ENCODE measurements around the gene SSR2. TPM values are rescaled to one million over a fixed set of nuclear protein-coding genes. Genes with fewer than 3 reads are reported as not detected.
"Not testable (repeated sequence)": the region's sequence is repeated elsewhere in the genome, so short reads cannot be mapped to it uniquely, and the experiment has no call there.

SSR2 gene
- polyA plus RNA-seq, 1 experiment: 935 TPM

DNA sequence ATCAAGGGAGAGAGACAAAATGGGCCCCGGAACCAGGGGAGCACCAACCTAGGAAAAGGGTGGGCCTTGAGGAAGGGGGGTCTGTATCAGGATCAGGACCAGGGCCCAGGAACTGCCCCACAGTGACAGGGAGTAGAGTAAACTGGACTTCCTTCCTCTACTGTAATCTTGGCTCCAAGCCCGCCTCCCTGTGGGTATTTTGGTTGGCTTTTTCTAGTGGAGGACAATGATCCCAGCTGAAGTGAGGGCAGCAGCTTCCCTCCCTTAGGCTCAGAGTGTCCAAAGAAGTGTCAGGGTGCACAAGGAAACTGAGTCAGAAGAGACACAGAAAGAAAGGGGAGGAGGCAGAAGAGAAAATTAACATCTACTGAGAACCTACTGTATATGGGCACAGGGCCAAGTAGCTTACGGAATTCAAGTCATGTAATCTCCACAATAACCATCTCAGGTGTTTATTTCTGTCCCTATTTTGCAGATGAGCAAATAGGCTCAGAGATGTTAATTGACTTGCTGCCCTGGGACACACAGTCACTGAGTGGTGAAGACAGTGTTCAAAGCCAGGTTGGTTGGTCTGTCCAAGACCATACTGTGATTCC is 28.0 kb upstream of the SSR2 start:
- POLR2A ChIA-PET: no interaction called here
- Histone ChIP-seq H3K27me3 (ENCODE audit: control insufficient read depth, insufficient read depth, low read length) (no peaks in the 10 kb centered on the region), H3K4me3 (ENCODE audit: low read depth, low read length) (no peak overlapping the region), H3K36me3 (ENCODE audit: control insufficient read depth, insufficient read depth, low read length) (peaks cover 6% of the 10 kb centered on the region)
- CTCF ChIA-PET: interaction anchor here (0.9 to 2.2 kb wide), 4 partner anchors 8 to 59 kb away, joined by 3 to 6 read pairs (median 4); no protein-coding TSS in a partner anchor
- no peak for DNase-seq (ENCODE audit: low read depth)
- TF ChIP-seq, protein P1, sequence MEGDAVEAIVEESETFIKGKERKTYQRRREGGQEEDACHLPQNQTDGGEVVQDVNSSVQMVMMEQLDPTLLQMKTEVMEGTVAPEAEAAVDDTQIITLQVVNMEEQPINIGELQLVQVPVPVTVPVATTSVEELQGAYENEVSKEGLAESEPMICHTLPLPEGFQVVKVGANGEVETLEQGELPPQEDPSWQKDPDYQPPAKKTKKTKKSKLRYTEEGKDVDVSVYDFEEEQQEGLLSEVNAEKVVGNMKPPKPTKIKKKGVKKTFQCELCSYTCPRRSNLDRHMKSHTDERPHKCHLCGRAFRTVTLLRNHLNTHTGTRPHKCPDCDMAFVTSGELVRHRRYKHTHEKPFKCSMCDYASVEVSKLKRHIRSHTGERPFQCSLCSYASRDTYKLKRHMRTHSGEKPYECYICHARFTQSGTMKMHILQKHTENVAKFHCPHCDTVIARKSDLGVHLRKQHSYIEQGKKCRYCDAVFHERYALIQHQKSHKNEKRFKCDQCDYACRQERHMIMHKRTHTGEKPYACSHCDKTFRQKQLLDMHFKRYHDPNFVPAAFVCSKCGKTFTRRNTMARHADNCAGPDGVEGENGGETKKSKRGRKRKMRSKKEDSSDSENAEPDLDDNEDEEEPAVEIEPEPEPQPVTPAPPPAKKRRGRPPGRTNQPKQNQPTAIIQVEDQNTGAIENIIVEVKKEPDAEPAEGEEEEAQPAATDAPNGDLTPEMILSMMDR (IDR thresholded peaks at IDR 0.05; ENCODE audit: insufficient read depth, low read depth, low read length): no peak

DNA sequence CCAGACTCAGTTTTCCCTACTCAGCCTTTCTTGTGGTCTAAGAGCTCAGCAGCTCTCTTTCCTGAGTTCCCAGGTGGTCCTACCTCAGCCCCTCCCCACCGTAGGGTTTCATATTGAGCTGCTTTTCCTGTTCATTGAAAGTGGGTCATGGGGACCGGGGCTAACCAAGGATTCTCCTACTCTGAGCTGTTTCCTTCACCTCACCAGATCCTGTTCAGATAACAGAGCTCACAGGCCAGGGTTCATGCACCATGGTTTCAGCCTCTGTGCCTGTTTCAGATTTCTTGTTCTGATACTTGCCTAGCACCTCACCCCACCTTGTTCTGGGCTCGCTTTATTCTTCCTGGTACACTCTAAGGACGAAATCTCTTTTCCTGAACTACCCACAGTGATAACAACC is 24.3 kb upstream of the SSR2 start:
- no peak for DNase-seq (ENCODE audit: low read depth)
- POLR2A ChIA-PET: no interaction called here
- CTCF ChIA-PET: no interaction called here

DNA sequence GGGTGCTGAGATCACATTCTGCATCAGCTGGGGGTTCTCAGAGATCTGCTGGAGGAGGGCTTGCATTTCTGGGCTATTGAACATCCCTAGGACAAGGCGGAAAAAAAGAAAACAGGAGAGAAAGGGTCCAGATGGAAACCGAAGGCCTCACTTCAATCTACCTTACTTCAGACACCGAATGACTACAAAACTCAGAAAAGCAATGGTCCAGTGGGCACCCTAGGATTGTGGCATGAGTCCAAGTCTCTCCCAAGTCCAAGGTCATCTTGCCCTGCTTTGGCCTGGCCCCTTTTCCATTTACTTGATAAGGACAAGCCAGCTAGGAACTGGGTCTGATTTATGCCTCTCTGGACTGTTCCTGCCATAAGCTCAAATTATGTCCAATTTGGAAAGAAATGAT is 22.1 kb upstream of the SSR2 start:
- CTCF ChIA-PET: interaction anchor here (0.8 to 2.4 kb wide), 4 partner anchors 9 to 17 kb away, joined by 3 to 6 read pairs (median 4); no protein-coding TSS in a partner anchor
- Histone ChIP-seq H3K36me3 (ENCODE audit: control insufficient read depth, insufficient read depth, low read length) (peaks cover 9% of the 10 kb centered on the region; the same call in 1 of the 2 replicates), H3K27me3 (ENCODE audit: control insufficient read depth, insufficient read depth, low read length) (no peaks in the 10 kb centered on the region), H3K4me3 (ENCODE audit: low read depth, low read length) (no peak overlapping the region)
- POLR2A ChIA-PET: no interaction called here
- TF ChIP-seq, protein P1 (IDR thresholded peaks at IDR 0.05; ENCODE audit: insufficient read depth, low read depth, low read length): no peak
- no peak for DNase-seq (ENCODE audit: low read depth)

More for the DNA sequence above, 24.3 kb upstream of the SSR2 start:
- TF ChIP-seq, protein P1 (IDR thresholded peaks at IDR 0.05; ENCODE audit: insufficient read depth, low read depth, low read length): no peak
- H3K27me3 ChIP-seq (ENCODE audit: control insufficient read depth, insufficient read depth, low read length): no peaks in the 10 kb centered on the region
- H3K36me3 ChIP-seq (ENCODE audit: control insufficient read depth, insufficient read depth, low read length): peaks cover 12% of the 10 kb centered on the region
- H3K4me3 ChIP-seq (ENCODE audit: low read depth, low read length): no peak overlapping the region

DNA sequence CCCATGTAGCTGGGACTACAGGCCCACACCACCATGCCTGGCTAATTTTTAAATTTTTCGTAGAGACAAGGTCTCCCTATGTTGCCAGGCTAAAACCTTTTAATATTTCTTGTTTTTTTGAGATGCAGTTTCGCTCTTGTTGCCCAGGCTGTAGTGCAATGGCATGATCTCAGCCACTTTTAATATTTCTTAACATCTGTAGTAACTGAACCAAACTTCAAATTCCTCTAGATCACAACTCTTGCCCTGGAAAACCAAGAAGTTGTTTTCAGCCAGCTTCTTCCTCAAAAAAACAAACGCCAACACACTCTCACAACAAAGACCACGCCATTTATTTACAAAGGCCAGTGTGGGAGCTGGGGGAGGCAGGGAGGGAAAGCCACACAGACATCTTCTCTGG is 14.2 kb upstream of the SSR2 start:
- CTCF ChIA-PET, POLR2A ChIA-PET: not testable (repeated sequence)

DNA sequence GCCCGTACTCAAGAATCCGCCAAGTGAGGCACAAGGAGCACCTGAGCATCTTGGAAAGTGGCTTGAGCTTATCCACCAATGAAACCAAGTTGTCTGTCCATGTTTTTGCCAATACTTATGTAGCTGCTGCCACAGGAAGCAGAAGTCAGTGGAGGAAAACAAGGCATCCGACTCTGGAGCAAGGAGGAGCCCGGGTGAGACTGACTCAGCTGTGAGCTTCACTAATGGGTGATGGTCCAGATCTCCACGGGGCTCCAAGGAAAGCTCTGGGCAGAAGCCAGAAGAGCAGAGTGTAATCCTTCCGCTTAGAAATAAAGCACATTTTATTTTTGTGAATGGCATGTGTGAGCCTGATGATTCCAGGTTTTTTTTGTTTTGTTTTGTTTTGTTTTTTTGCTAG is 12.3 kb upstream of the SSR2 start:
- ChIA-PET CTCF (interaction anchor here (0.8 kb wide), 1 partner anchor 8 kb away, joined by 3 read pairs; no protein-coding TSS in a partner anchor), POLR2A (no interaction called here)
- DNase-seq (ENCODE audit: low read depth): no peak

More for the DNA sequence above, 14.2 kb upstream of the SSR2 start:
- not testable (repeated sequence) for H3K27me3 ChIP-seq (ENCODE audit: control insufficient read depth, insufficient read depth, low read length); H3K36me3 ChIP-seq (ENCODE audit: control insufficient read depth, insufficient read depth, low read length); H3K4me3 ChIP-seq (ENCODE audit: low read depth, low read length); DNase-seq (ENCODE audit: low read depth)

More for the DNA sequence above, 12.3 kb upstream of the SSR2 start:
- Histone ChIP-seq H3K27me3 (ENCODE audit: control insufficient read depth, insufficient read depth, low read length) (no peaks in the 10 kb centered on the region), H3K36me3 (ENCODE audit: control insufficient read depth, insufficient read depth, low read length) (no peaks in the 10 kb centered on the region), H3K4me3 (ENCODE audit: low read depth, low read length) (no peak overlapping the region)
- TF ChIP-seq, protein P1 (IDR thresholded peaks at IDR 0.05; ENCODE audit: insufficient read depth, low read depth, low read length): no peak
